Endothelial cell of hepatic sinusoid (primary cell): ENCODE measurements around the gene PPP1R2B.
"Not testable (repeated sequence)": the region's sequence is repeated elsewhere in the genome, so short reads cannot be mapped to it uniquely, and the experiment has no call there.

Source experiments
- in situ Hi-C: cut with HindIII; loops from 2 replicates; pipeline ENCODE4 v1.10.0; 2017; ENCODE audit warnings: low sequenced_read_pairs

PPP1R2B gene

GRCh38 chr5:156850206-156850751 is at the start of gene PPP1R2B:
Gene PPP1R2B (plus strand): TSS chr5:156850295. CDS start chr5:156850563, 268 bp downstream.
- in situ Hi-C loops: no loop called here

- in situ Hi-C loops: no loop called here
Observed at GRCh38 chr5:156800929-156801328, 49.2 kb upstream of the PPP1R2B start.

DNA sequence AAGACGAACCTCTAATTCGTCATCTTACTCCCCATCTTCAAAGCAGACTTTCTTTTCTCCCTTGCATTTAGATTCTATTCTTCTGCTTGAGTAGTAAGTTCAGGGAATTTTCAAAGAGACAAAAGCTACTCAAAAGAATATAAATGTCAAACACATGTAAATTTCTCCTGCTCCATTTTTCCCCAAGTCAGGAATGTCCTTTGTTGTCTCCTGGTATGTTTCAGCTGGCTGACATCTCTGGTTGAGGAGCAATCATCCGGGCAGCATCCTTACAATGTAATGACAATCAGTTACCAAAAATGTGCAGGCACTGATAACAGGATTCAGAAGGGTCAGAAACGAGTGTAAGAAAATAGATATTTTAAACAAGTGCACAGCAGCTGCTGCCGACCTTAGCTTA is 47.6 kb upstream of the PPP1R2B start:
- in situ Hi-C loops: no loop called here

DNA sequence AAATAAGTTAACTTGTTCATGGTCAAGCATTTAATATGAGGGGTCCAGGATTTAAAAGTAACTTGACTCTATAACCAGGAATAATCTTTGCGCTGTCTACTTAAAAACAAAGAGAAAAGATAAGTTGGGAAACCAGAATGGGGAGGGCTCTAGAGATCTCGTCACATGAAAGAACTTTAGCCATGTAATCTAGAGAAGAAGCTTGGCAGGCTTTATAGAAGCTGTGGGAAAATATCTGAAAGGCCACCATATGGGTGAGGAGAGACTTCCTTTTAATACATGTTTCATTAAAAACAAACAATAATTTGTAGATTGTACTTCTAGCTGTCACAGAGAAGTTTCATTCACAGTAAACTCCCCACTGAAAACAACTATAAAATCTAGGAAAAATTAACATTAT is 46.7 kb upstream of the PPP1R2B start:
- in situ Hi-C loops: no loop called here

- in situ Hi-C loops: no loop called here
Observed at GRCh38 chr5:156812959-156813358, 37.1 kb upstream of the PPP1R2B start.

DNA sequence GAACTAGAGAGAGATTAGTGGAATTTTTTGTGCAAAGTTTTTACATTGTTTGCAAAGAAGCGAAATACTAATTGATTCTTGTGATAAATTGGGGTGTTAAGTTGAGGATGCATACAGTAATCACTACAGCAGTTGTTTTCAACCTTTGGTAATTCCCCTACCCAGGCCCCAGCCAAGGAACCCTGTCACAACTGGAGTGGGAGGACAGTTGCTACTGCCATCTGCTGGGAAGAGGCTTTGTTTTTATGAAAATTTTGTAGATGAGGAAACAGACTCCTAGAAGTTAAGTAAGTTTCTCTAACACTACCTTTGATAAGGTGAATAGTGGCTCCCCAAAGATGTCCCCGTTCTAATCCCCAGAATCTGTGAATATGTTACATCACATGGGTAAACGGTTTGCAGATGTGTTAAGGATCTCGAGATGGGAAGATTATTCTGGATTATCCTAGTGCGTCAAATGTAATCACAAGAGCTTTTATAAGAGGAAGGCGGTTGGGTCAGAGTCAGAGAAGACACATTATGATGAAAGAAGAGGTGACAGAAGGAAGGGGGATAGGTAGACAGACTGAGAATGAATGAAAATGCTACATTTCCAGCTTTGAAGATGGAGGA is 34.0 kb upstream of the PPP1R2B start:
- in situ Hi-C loops: no loop called here

- in situ Hi-C loops: no loop called here
Observed at GRCh38 chr5:156819537-156819936, 30.6 kb upstream of the PPP1R2B start.

DNA sequence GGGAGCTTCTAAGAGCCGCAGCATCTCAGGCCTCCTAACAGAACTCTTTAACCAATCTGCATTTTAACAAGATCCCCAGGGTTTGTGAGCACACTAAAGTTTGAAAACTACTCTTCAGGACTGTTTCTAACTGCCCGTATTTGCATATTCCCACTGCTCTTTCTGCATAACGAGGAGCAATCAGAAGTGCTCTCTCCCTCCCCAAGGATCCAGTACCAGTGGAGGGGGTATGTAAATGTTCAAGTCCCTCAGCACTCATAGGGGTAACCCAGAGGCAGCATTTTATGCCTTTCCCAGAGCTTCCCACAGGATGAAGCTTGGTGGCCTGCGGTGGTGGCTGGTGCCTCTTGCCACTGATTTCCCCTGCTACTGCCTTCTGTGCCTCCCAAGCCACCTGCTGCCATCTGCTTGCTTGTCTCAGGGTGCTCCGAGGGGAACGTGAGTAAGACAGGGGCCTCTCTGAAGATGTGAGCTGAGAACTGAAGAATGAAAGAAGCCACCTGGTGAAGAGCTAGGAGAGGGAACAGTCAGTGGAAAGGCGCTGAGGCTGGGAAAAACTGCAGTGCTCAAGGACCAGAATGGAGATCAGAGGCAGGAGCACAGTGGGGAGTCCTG is 30.0 kb upstream of the PPP1R2B start:
- in situ Hi-C loops: loop anchor here (10.0 kb wide), 1 partner anchor 1285 kb away; no protein-coding TSS in a partner anchor

DNA sequence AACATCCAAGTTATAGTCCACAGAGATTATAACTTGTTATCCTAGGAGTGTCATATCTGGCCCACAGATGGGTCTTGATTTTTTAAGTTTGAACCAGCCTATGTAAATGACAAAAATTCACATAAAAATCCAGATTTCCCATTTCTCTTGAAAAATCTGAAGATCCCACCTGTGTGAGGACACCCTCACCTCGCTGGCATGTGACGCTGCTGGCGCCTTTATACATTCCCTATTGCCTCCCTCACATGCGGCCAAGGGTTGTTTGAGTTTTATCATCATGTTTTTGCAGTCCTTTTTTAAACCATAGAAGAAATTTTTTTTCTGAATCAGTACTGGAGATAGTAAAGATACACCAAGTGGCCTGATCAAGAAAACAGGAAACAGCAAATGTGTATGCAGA is 25.9 kb upstream of the PPP1R2B start:
- in situ Hi-C loops: loop anchor here (10.0 kb wide), 1 partner anchor 1289 kb away; no protein-coding TSS in a partner anchor

GRCh38 chr5:156824800-156825199 is 25.3 kb upstream of the PPP1R2B start:
- in situ Hi-C loops: loop anchor here (10.0 kb wide), 1 partner anchor 1290 kb away; no protein-coding TSS in a partner anchor

GRCh38 chr5:156825688-156826087 is 24.4 kb upstream of the PPP1R2B start:
- in situ Hi-C loops: loop anchor here (10.0 kb wide), 1 partner anchor 1291 kb away; no protein-coding TSS in a partner anchor

DNA sequence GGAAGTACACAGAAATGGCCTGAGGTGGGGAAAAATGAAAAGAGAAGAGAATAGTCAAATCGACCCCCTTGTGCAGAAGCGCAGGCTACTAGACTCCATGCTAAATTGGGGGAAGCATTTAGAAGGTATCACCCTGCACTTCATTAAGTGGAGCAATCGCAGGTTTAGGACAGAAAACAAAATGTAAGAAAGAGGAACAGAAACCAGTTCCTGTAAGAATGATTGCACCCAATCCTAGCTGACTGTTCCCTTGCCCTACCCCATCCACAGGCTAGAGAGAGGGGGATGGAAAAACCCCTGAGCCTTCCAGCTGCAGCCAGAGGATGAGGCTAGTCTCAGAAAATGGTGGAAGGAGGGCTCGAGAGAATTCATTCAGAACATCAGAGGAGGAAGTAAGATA is 23.9 kb upstream of the PPP1R2B start:
- in situ Hi-C loops: loop anchor here (10.0 kb wide), 1 partner anchor 1291 kb away; no protein-coding TSS in a partner anchor

- in situ Hi-C loops: no loop called here
Observed at GRCh38 chr5:156834916-156835315, 15.2 kb upstream of the PPP1R2B start.

GRCh38 chr5:156835905-156836304 is 14.2 kb upstream of the PPP1R2B start:
- in situ Hi-C loops: no loop called here

GRCh38 chr5:156836846-156837245 is 13.2 kb upstream of the PPP1R2B start:
- in situ Hi-C loops: no loop called here

DNA sequence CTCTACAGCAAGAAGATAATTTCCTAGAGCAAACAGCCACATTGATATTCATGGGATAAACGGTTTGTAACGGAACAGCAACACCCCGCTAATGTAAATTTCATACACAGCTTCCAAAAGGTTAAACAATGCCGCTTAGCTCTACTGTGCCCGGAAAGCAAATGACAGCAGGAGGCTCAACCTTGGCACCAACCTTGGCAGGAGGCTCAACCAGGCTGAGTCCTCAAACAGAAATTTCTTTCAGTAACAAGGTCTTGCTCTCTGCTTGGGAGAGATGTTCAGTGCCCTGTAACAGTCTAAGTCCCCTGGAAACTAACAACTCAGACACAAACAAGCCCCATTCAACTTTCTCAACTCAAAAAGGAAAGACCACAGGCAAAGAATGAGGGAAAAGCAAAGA is 11.1 kb upstream of the PPP1R2B start:
- in situ Hi-C loops: no loop called here

DNA sequence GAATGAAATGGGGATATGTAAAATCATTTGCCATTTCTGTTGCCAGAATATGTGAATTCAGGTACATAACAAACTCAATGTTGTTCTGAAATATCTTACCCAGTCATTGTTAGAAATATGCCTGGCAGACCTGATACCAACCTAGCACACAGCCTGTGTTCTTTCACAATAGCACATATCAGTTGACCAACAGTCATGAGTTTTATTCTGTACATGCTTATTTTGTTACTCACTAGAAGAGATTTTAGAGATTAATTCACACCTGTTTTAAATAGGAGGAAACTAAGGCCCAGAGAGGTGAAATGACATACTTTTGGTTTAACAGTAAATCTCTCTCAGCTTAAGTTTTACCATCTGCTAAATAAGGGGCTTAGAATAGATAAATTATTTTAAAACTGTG is 8.4 kb upstream of the PPP1R2B start:
- in situ Hi-C loops: no loop called here

- in situ Hi-C loops: no loop called here
Observed at GRCh38 chr5:156846914-156847313, 3.2 kb upstream of the PPP1R2B start.

- in situ Hi-C loops: not testable (repeated sequence)
Observed at GRCh38 chr5:156848447-156848846, 1.6 kb upstream of the PPP1R2B start.

DNA sequence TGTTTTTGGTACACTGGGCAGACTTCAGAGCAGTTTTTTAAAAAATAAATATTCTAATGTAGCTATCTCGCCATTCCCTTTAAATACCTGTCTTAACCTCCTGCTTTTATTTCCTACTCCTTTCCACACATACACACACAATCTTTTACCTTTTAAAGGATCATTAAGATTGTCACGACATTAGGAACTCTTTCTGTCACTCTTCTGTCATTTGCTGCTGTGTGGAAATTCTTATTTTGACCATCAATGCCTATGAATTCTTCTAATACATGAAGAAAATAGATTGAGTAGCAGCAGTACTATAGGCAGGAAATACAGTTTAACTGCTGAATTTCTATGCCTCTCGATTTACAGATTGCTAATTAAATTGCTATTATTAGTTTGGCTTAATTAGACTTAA is 1.8 kb downstream of the PPP1R2B start:
- in situ Hi-C loops: no loop called here

- in situ Hi-C loops: not testable (repeated sequence)
Observed at GRCh38 chr5:156853055-156853454, 3.0 kb downstream of the PPP1R2B start.

GRCh38 chr5:156865427-156865826 is 15.3 kb downstream of the PPP1R2B start:
- in situ Hi-C loops: no loop called here
